GM23338 (cell line): ENCODE results near the gene CCDC60. TPM values are rescaled to one million over a fixed set of nuclear protein-coding genes. Genes with fewer than 3 reads are reported as not detected.
A peak's percentile ranks its signal among the peaks of the same experiment; 100 is the strongest.

Source experiments
- ATAC-seq: fragments of 200-7000 bp; cut with Tn5 transposase; 3 replicates; pipeline ENCODE4 v1.9.1; 2020
- DNase-seq: peaks from one replicate; pipeline ENCODE4 v3.0.0-alpha.2; 2015; ENCODE audit warnings: low spot score
- H2AFZ ChIP-seq: fragments of 200-600 bp; sonication (generic); 2 replicates; pipeline ENCODE4 v1.8.0; 2016; ENCODE audit warnings: antibody characterized with exemption, mild to moderate bottlenecking, moderate library complexity
- H3F3A ChIP-seq: fragments of 200-600 bp; sonication (generic); replicated peaks from 2 replicates; pipeline ENCODE4 v1.8.0; 2017; ENCODE audit warnings: antibody characterized with exemption, mixed run types, low read depth
- H3K27ac ChIP-seq: fragments of 200-600 bp; sonication (generic); 2 replicates; pipeline ENCODE4 v1.6.1; 2016; ENCODE audit warnings: low read depth
- H3K27me3 ChIP-seq: fragments of 200-600 bp; sonication (generic); 2 replicates; pipeline ENCODE4 v1.8.0; 2016; ENCODE audit warnings: mild to moderate bottlenecking, mixed run types, moderate library complexity; ENCODE audit not compliant: insufficient read depth
- H3K36me3 ChIP-seq: fragments of 200-600 bp; sonication (generic); 2 replicates; pipeline ENCODE4 v1.8.0; 2016; ENCODE audit warnings: mild to moderate bottlenecking; ENCODE audit not compliant: insufficient read depth
- H3K4me1 ChIP-seq: fragments of 200-600 bp; sonication (generic); 2 replicates; pipeline ENCODE4 v1.8.0; 2016; ENCODE audit warnings: mild to moderate bottlenecking, moderate library complexity; ENCODE audit not compliant: insufficient read depth
- H3K4me2 ChIP-seq: fragments of 200-600 bp; sonication (generic); 2 replicates; pipeline ENCODE4 v1.7.1; 2017; ENCODE audit warnings: mixed run types
- H3K4me3 ChIP-seq: fragments of 200-600 bp; sonication (generic); 2 replicates; pipeline ENCODE4 v1.6.1; 2016; ENCODE audit warnings: mixed run types
- H3K79me2 ChIP-seq: fragments of 200-600 bp; sonication (generic); replicated peaks from 2 replicates; pipeline ENCODE4 v1.8.0; 2017; ENCODE audit warnings: mild to moderate bottlenecking; ENCODE audit not compliant: insufficient read depth
- H3K9me2 ChIP-seq: fragments of 200-600 bp; sonication (generic); 2 replicates; pipeline ENCODE4 v1.8.0; 2017; ENCODE audit not compliant: insufficient read depth
- H4K20me1 ChIP-seq: fragments of 200-600 bp; sonication (generic); replicated peaks from 2 replicates; pipeline ENCODE4 v1.8.0; 2017; ENCODE audit warnings: mild to moderate bottlenecking; ENCODE audit not compliant: insufficient read depth
- H3K27ac Mint-ChIP-seq: 2 replicates; pipeline ENCODE4 v1.8.0; 2020; ENCODE audit warnings: inconsistent platforms, mild to moderate bottlenecking, moderate library complexity, mixed read lengths
- H3K27me3 Mint-ChIP-seq: 3 replicates; pipeline ENCODE4 v1.8.0; 2022; ENCODE audit warnings: low read depth, mild to moderate bottlenecking, moderate library complexity, mixed read lengths, inconsistent platforms; ENCODE audit not compliant: insufficient read depth, poor library complexity
- H3K36me3 Mint-ChIP-seq: 3 replicates; pipeline ENCODE4 v1.8.0; 2021; ENCODE audit warnings: low read depth, mild to moderate bottlenecking, inconsistent platforms, moderate library complexity, mixed read lengths
- H3K4me1 Mint-ChIP-seq: 3 replicates; pipeline ENCODE4 v1.8.0; 2020; ENCODE audit warnings: mild to moderate bottlenecking, inconsistent platforms, mixed read lengths
- H3K4me3 Mint-ChIP-seq: 3 replicates; pipeline ENCODE4 v1.8.0; 2021; ENCODE audit warnings: moderate library complexity, mild to moderate bottlenecking, inconsistent platforms, mixed read lengths
- H3K9me3 Mint-ChIP-seq: 3 replicates; pipeline ENCODE4 v1.8.0; 2020; ENCODE audit warnings: moderate library complexity, mild to moderate bottlenecking, inconsistent platforms, mixed read lengths
- CREB1 ChIP-seq: fragments of 250-450 bp; sonication (Bioruptor Pico); IDR thresholded peaks from 2 replicates; pipeline ENCODE4 v1.5.0; 2020; ENCODE audit warnings: low read depth, mild to moderate bottlenecking, moderate library complexity
- CTCF ChIP-seq, 2 experiments: fragments of 200-600 bp in 1 of 2; sonication (generic) in 1 of 2; conservative IDR thresholded peaks; 2 replicates each; pipeline versions ENCODE4 v1.5.1 to v1.6.1; 2016 to 2017; ENCODE audit warnings: antibody characterized with exemption in 2 of 2, low read depth in 2 of 2, mild to moderate bottlenecking in 2 of 2, moderate library complexity in 1 of 2
- ETS1 ChIP-seq: IDR thresholded peaks from 2 replicates; pipeline ENCODE4 v1.6.1; 2016; ENCODE audit warnings: antibody characterized with exemption
- EZH2 ChIP-seq: fragments of 200-600 bp; sonication (generic); IDR thresholded peaks from one replicate; pipeline ENCODE4 v1.8.0; 2017; ENCODE audit warnings: antibody characterized with exemption, mild to moderate bottlenecking, low read depth; ENCODE audit not compliant: unreplicated experiment
- EZH2phosphoT487 ChIP-seq: fragments of 200-600 bp; sonication (generic); IDR thresholded peaks from one replicate; pipeline ENCODE4 v1.8.1; 2018; ENCODE audit warnings: antibody characterized with exemption; ENCODE audit not compliant: unreplicated experiment
- JUNB ChIP-seq: IDR thresholded peaks from one replicate; pipeline ENCODE4 v1.6.1; 2016; ENCODE audit warnings: antibody characterized with exemption; ENCODE audit not compliant: unreplicated experiment
- NANOG ChIP-seq: IDR thresholded peaks from 2 replicates; pipeline ENCODE4 v1.6.1; 2016; ENCODE audit warnings: antibody characterized with exemption, borderline replicate concordance
- POLR2AphosphoS5 ChIP-seq: IDR thresholded peaks from 2 replicates; pipeline ENCODE4 v1.6.1; 2016; ENCODE audit warnings: antibody characterized with exemption, low read depth
- REST ChIP-seq: IDR thresholded peaks from one replicate; pipeline ENCODE4 v1.6.1; 2018; ENCODE audit warnings: antibody characterized with exemption; ENCODE audit not compliant: unreplicated experiment
- STAT1 ChIP-seq: IDR thresholded peaks from one replicate; pipeline ENCODE4 v1.6.1; 2016; ENCODE audit warnings: antibody characterized with exemption; ENCODE audit not compliant: unreplicated experiment
- ZNF114 ChIP-seq: fragments of 250-450 bp; sonication (Bioruptor Pico); IDR thresholded peaks from 2 replicates; pipeline ENCODE4 v1.5.0; 2020; ENCODE audit warnings: mild to moderate bottlenecking, moderate library complexity
- ZNF331 ChIP-seq: fragments of 250-450 bp; sonication (Bioruptor Pico); IDR thresholded peaks from 2 replicates; pipeline ENCODE4 v1.5.0; 2020; ENCODE audit warnings: low read depth, mild to moderate bottlenecking, moderate library complexity
- ZNF462 ChIP-seq: fragments of 250-450 bp; sonication (Bioruptor Pico); IDR thresholded peaks from 2 replicates; pipeline ENCODE4 v1.5.0; 2020; ENCODE audit warnings: mild to moderate bottlenecking, moderate library complexity
- long read RNA-seq: library from polyadenylated mRNA; unstranded; transcript quantifications from one replicate; pipeline ENCODE4 v2.0.0, GENCODE V29; 2020; ENCODE audit not compliant: unreplicated experiment
- polyA plus RNA-seq: library from polyadenylated mRNA; unstranded; fragments of >200 nt; fragmentation: Nextera tagmentation; extraction: Ambion mirVana; gene quantifications from 2 replicates; pipeline ENCODE4 v1.2.1, GENCODE V29; 2016
- total RNA-seq: library from RNA; depleted of rRNA; stranded (reverse); fragments of >200 nt; shearing (Covaris generic); gene quantifications from 2 replicates; pipeline ENCODE4 v1.2.3, GENCODE V29; 2014; rRNA removed

Gene CCDC60
- total RNA-seq (not detected in 2 replicates), polyA plus RNA-seq (0.53 TPM in 1 of 2 replicates, not detected in the other)
- long read RNA-seq, partial matches to known transcripts = 0 of 1 reads
- long read RNA-seq, other reads (novel, unspliced or antisense) = 1 of 1 reads

- Histone ChIP-seq H3K4me3 (peak within 1 kb of the TSS; percentile 51), H3K9me2 (no peaks in the 10 kb centered on the region), H2AFZ (peak within 1 kb of the TSS; percentile 32; the same call in 1 of the 2 replicates), H3K4me2 (peak within 1 kb of the TSS; percentile 78), H3K27ac (no peak within 1 kb of the TSS), H3K27me3 (peaks cover 58% of the 10 kb centered on the region), H3F3A (no peaks in the 10 kb centered on the region), H3K36me3 (no peaks in the 10 kb centered on the region), H4K20me1 (peaks cover 2% of the 10 kb centered on the region), H3K79me2 (no peaks in the 10 kb centered on the region), H3K4me1 (peaks cover 12% of the 10 kb centered on the region)
- Mint-ChIP-seq H3K36me3 (no peaks in the 10 kb centered on the region), H3K27me3 (peaks cover 57% of the 10 kb centered on the region), H3K9me3 (no peaks in the 10 kb centered on the region; the same call in 2 of the 3 replicates), H3K4me3 (peak within 1 kb of the TSS; percentile 48), H3K4me1 (peaks cover 25% of the 10 kb centered on the region), H3K27ac (no peak within 1 kb of the TSS)
- DNase-seq = peak; percentile 95
- no peak for TF ChIP-seq ZNF331 (CRISPR knock-in tag)
- TF ChIP-seq CREB1 (CRISPR knock-in tag) = no peak
- no peak for TF ChIP-seq NANOG
- no peak for TF ChIP-seq ZNF114 (CRISPR knock-in tag)
- TF ChIP-seq EZH2phosphoT487 = no peak
- TF ChIP-seq STAT1 = no peak
- no peak for TF ChIP-seq JUNB
- TF ChIP-seq POLR2AphosphoS5 = no peak
- no peak for TF ChIP-seq CTCF (conservative IDR thresholded peaks at IDR 0.05; ENCODE audit: low read depth in 2 of 2)
- no peak for TF ChIP-seq REST
- TF ChIP-seq ZNF462 (CRISPR knock-in tag) = no peak
- TF ChIP-seq EZH2 = no peak
- TF ChIP-seq ETS1 = no peak
- peak; percentile 92 for ATAC-seq
Measured at GRCh38 chr12:119334430-119335170, at the start of gene CCDC60. Gene CCDC60 (plus strand): TSS chr12:119334729. CDS start chr12:119335177, 448 bp downstream.
